PC-3 (cell line): ENCODE measurements around the gene NECTIN4. TPM values are rescaled to one million over a fixed set of nuclear protein-coding genes. Genes with fewer than 3 reads are reported as not detected.

Experiments
- ATAC-seq: fragments of 200-7000 bp; cut with Tn5 transposase; 2 replicates; pipeline ENCODE4 v1.9.1; 2020; ENCODE audit warnings: mild to moderate bottlenecking, moderate library complexity
- BruUV-seq: library from RNA; stranded (reverse); fragments of 400-500 nt; replicated peaks from 2 replicates; lab custom pipeline; 2021; lab: Mats Ljungman, UMichigan
- CTCF ChIA-PET: fragments of 300-600 bp; sonication (Branson Sonifier 250); formaldehyde crosslinking; loops from one replicate; lab custom pipeline; 2022; ENCODE audit warnings: antibody characterized with exemption; lab: Charles Lee
- POLR2A ChIA-PET: fragments of 300-600 bp; sonication (Branson Sonifier 250); formaldehyde crosslinking; loops from one replicate; lab custom pipeline; 2022; ENCODE audit warnings: antibody characterized with exemption; ENCODE audit not compliant: unreplicated experiment; lab: Charles Lee
- DNase-seq: peaks from one replicate; pipeline ENCODE4 v3.0.0-alpha.2; 2015
- H2AFZ ChIP-seq: fragments of 300-600 bp; sonication (generic); 2 replicates; pipeline ENCODE4 v1.6.0; 2016; ENCODE audit warnings: antibody characterized with exemption, low read length
- H3F3A ChIP-seq: fragments of 300-600 bp; sonication (generic); one replicate; pipeline ENCODE4 v1.6.0; 2017; ENCODE audit warnings: antibody characterized with exemption, low read length, control low read depth, mild to moderate bottlenecking; ENCODE audit not compliant: unreplicated experiment
- H3K27ac ChIP-seq: fragments of 300-600 bp; sonication (generic); 2 replicates; pipeline ENCODE4 v1.5.1; 2016; ENCODE audit warnings: mild to moderate bottlenecking, low read length
- H3K27me3 ChIP-seq: fragments of 300-600 bp; sonication (generic); 2 replicates; pipeline ENCODE4 v1.6.1; 2016; ENCODE audit warnings: low read length, mixed read lengths
- H3K36me3 ChIP-seq: fragments of 300-600 bp; sonication (generic); 2 replicates; pipeline ENCODE4 v1.6.1; 2016; ENCODE audit warnings: low read depth, mixed run types, low read length, mixed read lengths
- H3K4me1 ChIP-seq: fragments of 300-600 bp; sonication (generic); 2 replicates; pipeline ENCODE4 v1.5.1; 2016; ENCODE audit warnings: low read length; ENCODE audit not compliant: insufficient read depth
- H3K4me2 ChIP-seq: fragments of 300-600 bp; sonication (generic); 2 replicates; pipeline ENCODE4 v1.6.0; 2016; ENCODE audit warnings: low read length
- H3K4me3 ChIP-seq: fragments of 300-600 bp; sonication (generic); 2 replicates; pipeline ENCODE4 v1.5.1; 2016; ENCODE audit warnings: mild to moderate bottlenecking, low read length, mixed read lengths
- H3K79me2 ChIP-seq: fragments of 300-600 bp; sonication (generic); 2 replicates; pipeline ENCODE4 v1.6.1; 2017; ENCODE audit warnings: low read length, mixed read lengths
- H3K9ac ChIP-seq: fragments of 300-600 bp; sonication (generic); 2 replicates; pipeline ENCODE4 v1.6.0; 2016; ENCODE audit warnings: mild to moderate bottlenecking, low read length
- H3K9me2 ChIP-seq: fragments of 300-600 bp; sonication (generic); replicated peaks from 2 replicates; pipeline ENCODE4 v1.6.1; 2016; ENCODE audit warnings: mixed run types, low read length, mixed read lengths
- H3K9me3 ChIP-seq: fragments of 300-600 bp; sonication (generic); 2 replicates; pipeline ENCODE4 v1.6.1; 2016; ENCODE audit warnings: low read length, mixed read lengths
- H4K20me1 ChIP-seq: fragments of 300-600 bp; sonication (generic); 2 replicates; pipeline ENCODE4 v1.6.1; 2016; ENCODE audit warnings: low read length, mixed read lengths
- CTCF ChIP-seq: fragments of 300-600 bp; sonication (generic); conservative IDR thresholded peaks from 2 replicates; pipeline ENCODE4 v1.5.1; 2017; ENCODE audit warnings: antibody characterized with exemption, low read depth, mild to moderate bottlenecking, low read length
- EZH2 ChIP-seq: fragments of 300-600 bp; sonication (generic); IDR thresholded peaks from one replicate; pipeline ENCODE4 v1.6.1; 2017; ENCODE audit warnings: antibody characterized with exemption, mild to moderate bottlenecking, low read length; ENCODE audit not compliant: unreplicated experiment
- EZH2phosphoT487 ChIP-seq: fragments of 300-600 bp; sonication (generic); IDR thresholded peaks from 2 replicates; pipeline ENCODE4 v1.6.1; 2018; ENCODE audit warnings: mild to moderate bottlenecking, antibody characterized with exemption, low read length, borderline replicate concordance
- intact Hi-C: fragments of 100-400 bp; cut with micrococcal nuclease; formaldehyde crosslinking; loops from 2 replicates; pipeline ENCODE4 v1.9.0; 2023
- total RNA-seq: library from RNA; depleted of rRNA; stranded (reverse); fragments of >200 nt; gene quantifications from 2 replicates; pipeline ENCODE4 v1.2.3, GENCODE V29; 2014

NECTIN4 gene
- total RNA-seq, 1 experiment from 2014 or later, result 6.8 TPM

GRCh38 chr1:161092621-161093028 lies 3.3 kb upstream of the NECTIN4 start:
- CTCF ChIA-PET, result no interaction called here
- H3K4me1 ChIP-seq, result peaks cover 55% of the 10 kb centered on the region
- peak overlapping the region; percentile 26; the same call in 1 of the 2 replicates for H2AFZ ChIP-seq
- H3K9me2 ChIP-seq, result no peaks in the 10 kb centered on the region
- H3F3A ChIP-seq, result no peaks in the 10 kb centered on the region
- H4K20me1 ChIP-seq, result no peaks in the 10 kb centered on the region
- peak overlapping the region; percentile 68 for H3K27ac ChIP-seq
- ATAC-seq (peak; percentile 54), DNase-seq (peak; percentile 94)
- no peaks in the 10 kb centered on the region for H3K9me3 ChIP-seq
- H3K36me3 ChIP-seq, result no peaks in the 10 kb centered on the region
- TF ChIP-seq CTCF (no peak), EZH2 (no peak), EZH2phosphoT487 (no peak)
- POLR2A ChIA-PET, result interaction anchor here (0.6 kb wide), 1 partner anchor 48 kb away, joined by 3 read pairs; no protein-coding TSS in a partner anchor
- peak overlapping the region; percentile 5; the same call in 1 of the 2 replicates for H3K9ac ChIP-seq
- H3K27me3 ChIP-seq, result no peaks in the 10 kb centered on the region
- peaks cover 15% of the 10 kb centered on the region for H3K79me2 ChIP-seq
- intact Hi-C loops, result no loop called here
- no TSS peak for BruUV-seq
- no peak overlapping the region for H3K4me3 ChIP-seq
- H3K4me2 ChIP-seq, result peak overlapping the region; percentile 58

- intact Hi-C loops, result no loop called here
- TF ChIP-seq EZH2phosphoT487, result no peak
- CTCF ChIA-PET, result no interaction called here
- H3K79me2 ChIP-seq, result peaks cover 17% of the 10 kb centered on the region
- H2AFZ ChIP-seq, result peak overlapping the region; percentile 26; the same call in 1 of the 2 replicates
- ATAC-seq (no peak), DNase-seq (no peak)
- POLR2A ChIA-PET, result no interaction called here
- peak overlapping the region; percentile 68 for H3K27ac ChIP-seq
- no peak overlapping the region for H3K4me3 ChIP-seq
- no peaks in the 10 kb centered on the region for H3K9me2 ChIP-seq
- no peaks in the 10 kb centered on the region for H3K27me3 ChIP-seq
- no peaks in the 10 kb centered on the region for H3K9me3 ChIP-seq
- no peaks in the 10 kb centered on the region for H3F3A ChIP-seq
- H3K4me2 ChIP-seq, result peak overlapping the region; percentile 58
- peaks cover 52% of the 10 kb centered on the region for H3K4me1 ChIP-seq
- H4K20me1 ChIP-seq, result no peaks in the 10 kb centered on the region
- no peaks in the 10 kb centered on the region for H3K36me3 ChIP-seq
- no peak overlapping the region for H3K9ac ChIP-seq
- no TSS peak for BruUV-seq
Measured at GRCh38 chr1:161091796-161092507, 2.6 kb upstream of the NECTIN4 start.

GRCh38 chr1:161091093-161091492 lies 1.7 kb upstream of the NECTIN4 start:
- Histone ChIP-seq H3K4me2 (no peak overlapping the region), H3K9me3 (no peaks in the 10 kb centered on the region), H2AFZ (no peak overlapping the region), H3K36me3 (no peaks in the 10 kb centered on the region), H3K27ac (no peak overlapping the region), H3K4me3 (no peak overlapping the region), H3K27me3 (no peaks in the 10 kb centered on the region), H3K79me2 (peaks cover 23% of the 10 kb centered on the region), H4K20me1 (no peaks in the 10 kb centered on the region), H3K4me1 (peaks cover 59% of the 10 kb centered on the region), H3F3A (no peaks in the 10 kb centered on the region), H3K9ac (no peak overlapping the region), H3K9me2 (no peaks in the 10 kb centered on the region)
- no peak for DNase-seq
- TF ChIP-seq EZH2phosphoT487 (no peak), EZH2 (no peak), CTCF (no peak)
- ChIA-PET CTCF (no interaction called here), POLR2A (no interaction called here)
- no peak for ATAC-seq
- intact Hi-C loops, result no loop called here
- BruUV-seq, result no TSS peak
